ENCODE results near the gene PRRT4.
A peak's percentile ranks its signal among the peaks of the same experiment; 100 is the strongest.

Gene PRRT4

DNA sequence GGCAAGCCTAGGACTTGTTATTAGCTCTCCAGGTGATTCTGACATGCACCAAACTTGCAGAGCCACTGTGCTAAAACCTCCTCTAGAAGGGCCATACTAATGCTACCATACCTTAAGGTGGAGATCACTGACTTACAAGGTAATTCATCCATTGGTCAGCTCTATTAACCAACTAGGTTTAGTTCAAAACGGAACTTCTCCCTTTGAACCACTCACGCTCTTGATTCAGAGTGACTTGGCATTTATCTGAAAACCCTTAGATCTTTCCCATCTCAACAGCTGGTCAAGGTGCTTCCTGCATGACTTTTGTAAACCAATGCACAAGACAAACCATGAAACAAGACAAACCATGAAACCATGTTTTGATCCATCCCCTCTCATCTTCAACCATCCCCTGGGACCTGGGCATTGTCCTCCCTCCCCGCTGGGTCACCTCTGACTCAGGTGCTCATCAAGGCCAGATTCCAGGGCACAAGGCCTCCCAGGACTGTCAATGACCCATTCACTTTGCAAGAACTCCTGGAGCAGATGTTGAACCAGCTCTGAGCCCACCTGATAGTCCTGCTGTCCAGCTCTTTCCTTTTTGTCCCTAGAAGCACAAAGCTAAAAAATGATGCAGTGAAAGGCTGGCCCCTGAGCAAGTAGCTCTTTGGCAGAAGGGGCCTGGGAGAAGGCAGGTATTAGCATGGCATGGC lies 29.5 kb upstream of the PRRT4 start:
- Mint-ChIP-seq H3K9me3 (no peaks in the 10 kb centered on the region), H3K36me3 (ENCODE audit: insufficient read depth) (peaks cover 6% of the 10 kb centered on the region), H3K4me3 (no peak overlapping the region), H3K27ac (peak overlapping the region in 1 of 2 donors; percentile 36), H3K4me1 (ENCODE audit: low read depth in 2 of 2) (peaks cover 2 to 3% of the 10 kb centered on the region in 2 donors), H3K27me3 (peaks cover 0 to 8% of the 10 kb centered on the region in 2 donors)
- ATAC-seq (replicated peaks): no peak
- no peak for DNase-seq

DNA sequence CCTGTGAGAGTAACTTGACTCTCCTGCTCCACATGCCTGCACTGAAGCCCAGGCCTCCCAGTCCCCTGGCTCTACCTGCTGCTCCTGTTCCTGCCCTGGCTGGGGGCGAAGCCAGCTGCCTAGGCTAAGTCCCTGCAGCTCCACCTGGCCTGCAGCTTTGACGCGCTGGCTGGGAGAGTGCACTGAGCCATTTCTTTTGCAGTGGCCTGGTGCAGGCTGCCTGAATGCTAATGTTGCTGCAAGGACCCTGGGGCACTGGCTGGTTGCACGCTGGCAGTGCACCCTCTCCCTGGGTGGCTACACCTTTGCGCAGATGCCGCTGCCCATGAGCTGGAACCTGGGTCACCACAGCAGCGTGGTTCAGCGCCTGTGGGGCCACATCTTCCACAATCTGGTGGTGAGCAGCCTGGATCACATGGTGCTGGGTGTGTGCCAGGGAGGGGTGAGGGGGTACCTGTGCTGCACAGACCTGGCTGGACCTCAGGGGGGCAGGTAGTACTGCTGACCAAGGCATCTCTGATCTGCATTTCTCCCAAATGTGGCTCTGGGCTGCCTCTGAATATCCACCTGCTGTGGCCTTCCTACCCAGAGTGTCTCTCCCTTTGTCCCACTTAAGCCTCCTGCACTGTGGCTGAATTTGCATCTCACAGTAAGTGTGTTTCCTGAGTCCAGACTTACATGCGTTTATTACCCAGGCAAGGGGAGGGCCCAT lies 28.3 kb upstream of the PRRT4 start:
- Mint-ChIP-seq H3K27ac (no peak overlapping the region), H3K9me3 (no peaks in the 10 kb centered on the region), H3K4me1 (ENCODE audit: low read depth in 2 of 2) (peaks cover 2 to 3% of the 10 kb centered on the region in 2 donors), H3K4me3 (no peak overlapping the region), H3K36me3 (ENCODE audit: insufficient read depth) (peaks cover 6% of the 10 kb centered on the region), H3K27me3 (peaks cover 0 to 8% of the 10 kb centered on the region in 2 donors)
- no peak for ATAC-seq (replicated peaks)
- no peak for DNase-seq

DNA sequence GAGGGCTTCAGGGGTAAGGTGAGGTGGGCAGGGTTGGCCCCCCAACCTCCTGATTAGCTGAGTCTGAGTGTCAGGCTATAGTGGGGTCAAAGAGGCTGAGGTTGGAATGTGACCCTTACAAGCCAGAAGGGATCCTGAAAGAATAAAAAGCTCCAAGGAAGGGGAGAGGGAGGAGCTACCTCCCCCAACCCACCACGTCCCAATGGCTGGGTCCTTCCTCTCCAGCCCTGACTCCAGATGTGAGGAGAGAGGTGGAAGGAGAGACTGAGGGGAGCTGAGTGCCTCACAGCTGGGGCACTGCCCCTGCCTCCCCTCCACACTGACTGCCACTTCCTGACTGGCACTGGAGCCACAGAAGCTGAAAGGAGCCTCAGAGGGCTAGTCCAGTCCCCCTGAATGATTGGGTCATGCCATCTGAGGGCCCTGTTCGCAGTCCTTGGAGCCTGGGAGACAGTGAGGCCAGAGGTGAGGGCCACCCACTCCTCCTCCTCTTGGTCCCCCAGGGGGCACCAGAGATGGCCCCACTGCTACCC lies 27.7 kb upstream of the PRRT4 start:
- peaks cover 0 to 8% of the 10 kb centered on the region in 2 donors for H3K27me3 Mint-ChIP-seq
- DNase-seq (no peak), ATAC-seq (replicated peaks) (no peak)
- H3K27ac Mint-ChIP-seq: peak overlapping the region in 1 of 2 donors; percentile 71
- peaks cover 2% of the 10 kb centered on the region for H3K36me3 Mint-ChIP-seq (ENCODE audit: insufficient read depth)
- peaks cover 2 to 3% of the 10 kb centered on the region in 2 donors for H3K4me1 Mint-ChIP-seq (ENCODE audit: low read depth in 2 of 2)
- no peaks in the 10 kb centered on the region for H3K9me3 Mint-ChIP-seq
- H3K4me3 Mint-ChIP-seq: no peak overlapping the region

DNA sequence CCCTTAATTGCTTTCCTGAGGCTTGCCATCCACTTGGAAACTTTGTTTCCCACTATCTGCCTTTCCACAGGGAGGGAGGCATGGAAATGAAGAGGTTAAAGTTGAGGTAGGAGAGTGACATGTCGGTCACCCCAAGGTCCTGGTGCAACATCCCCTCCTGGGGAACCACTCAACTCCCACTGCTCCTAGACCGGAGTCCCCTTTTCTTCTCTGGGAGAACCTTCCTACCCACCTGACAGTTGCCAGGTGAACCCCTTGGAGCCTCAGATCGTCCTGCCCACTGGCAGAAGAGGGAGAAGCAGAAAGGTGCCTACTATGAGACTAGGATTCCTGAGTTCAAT lies 26.6 kb upstream of the PRRT4 start:
- Mint-ChIP-seq H3K9me3 (no peaks in the 10 kb centered on the region), H3K27ac (no peak overlapping the region), H3K27me3 (peaks cover 0 to 8% of the 10 kb centered on the region in 2 donors), H3K4me3 (no peak overlapping the region), H3K4me1 (ENCODE audit: low read depth in 2 of 2) (peaks cover 2 to 3% of the 10 kb centered on the region in 2 donors), H3K36me3 (ENCODE audit: insufficient read depth) (no peaks in the 10 kb centered on the region)
- ATAC-seq (replicated peaks) (no peak), DNase-seq (no peak)

DNA sequence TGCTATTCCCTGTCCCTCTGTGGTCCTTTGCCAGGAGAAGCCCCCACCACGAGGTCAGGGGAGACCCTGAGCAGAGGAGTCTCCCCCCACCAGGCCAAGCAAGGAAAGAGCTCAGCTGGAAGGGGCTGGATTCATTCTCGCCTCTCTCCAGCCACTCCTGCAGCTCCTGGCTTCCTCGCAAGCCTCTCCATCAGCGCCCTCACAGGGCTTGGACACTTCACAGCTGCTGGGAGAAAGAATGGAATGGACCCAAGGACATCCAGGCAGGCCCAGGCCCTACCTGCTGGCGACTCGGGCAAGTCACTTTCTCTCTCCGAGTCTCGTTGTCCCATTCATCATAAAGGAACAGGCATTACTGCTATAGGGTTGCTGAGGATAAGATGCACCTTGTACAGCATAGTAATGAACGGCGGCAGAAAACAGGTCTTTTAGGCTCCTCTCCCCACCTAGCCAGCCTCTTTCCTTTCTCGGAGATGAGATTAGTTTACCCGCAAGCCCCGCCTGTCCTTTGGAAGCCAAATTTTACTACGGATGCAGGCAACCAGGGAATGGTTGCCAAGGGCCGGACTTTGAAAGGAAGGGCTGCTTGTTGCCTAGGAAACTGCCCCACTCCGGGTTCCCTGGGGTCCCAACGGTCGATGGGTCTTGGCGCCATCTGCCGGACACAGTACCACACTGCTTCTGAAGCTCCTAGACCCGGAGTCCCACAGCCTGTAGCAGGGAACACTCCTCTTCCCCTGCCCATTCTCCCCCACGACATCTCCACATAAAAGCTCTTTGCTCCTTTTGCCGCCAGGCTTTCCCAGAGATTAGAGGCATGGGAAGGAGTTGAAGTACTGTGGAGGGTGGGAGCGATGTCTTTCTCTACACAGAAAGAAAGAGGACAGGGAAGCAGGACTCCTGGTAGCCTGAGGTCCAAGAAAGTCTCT lies 26.0 kb upstream of the PRRT4 start:
- Mint-ChIP-seq H3K27ac (no peak overlapping the region), H3K27me3 (peaks cover 0 to 8% of the 10 kb centered on the region in 2 donors), H3K4me3 (no peak overlapping the region), H3K4me1 (ENCODE audit: low read depth in 2 of 2) (peaks cover 2 to 3% of the 10 kb centered on the region in 2 donors), H3K36me3 (ENCODE audit: insufficient read depth) (no peaks in the 10 kb centered on the region), H3K9me3 (no peaks in the 10 kb centered on the region)
- peak; percentile 91 for ATAC-seq (replicated peaks)
- peak; percentile 59 to 67 (median 63) for DNase-seq

DNA sequence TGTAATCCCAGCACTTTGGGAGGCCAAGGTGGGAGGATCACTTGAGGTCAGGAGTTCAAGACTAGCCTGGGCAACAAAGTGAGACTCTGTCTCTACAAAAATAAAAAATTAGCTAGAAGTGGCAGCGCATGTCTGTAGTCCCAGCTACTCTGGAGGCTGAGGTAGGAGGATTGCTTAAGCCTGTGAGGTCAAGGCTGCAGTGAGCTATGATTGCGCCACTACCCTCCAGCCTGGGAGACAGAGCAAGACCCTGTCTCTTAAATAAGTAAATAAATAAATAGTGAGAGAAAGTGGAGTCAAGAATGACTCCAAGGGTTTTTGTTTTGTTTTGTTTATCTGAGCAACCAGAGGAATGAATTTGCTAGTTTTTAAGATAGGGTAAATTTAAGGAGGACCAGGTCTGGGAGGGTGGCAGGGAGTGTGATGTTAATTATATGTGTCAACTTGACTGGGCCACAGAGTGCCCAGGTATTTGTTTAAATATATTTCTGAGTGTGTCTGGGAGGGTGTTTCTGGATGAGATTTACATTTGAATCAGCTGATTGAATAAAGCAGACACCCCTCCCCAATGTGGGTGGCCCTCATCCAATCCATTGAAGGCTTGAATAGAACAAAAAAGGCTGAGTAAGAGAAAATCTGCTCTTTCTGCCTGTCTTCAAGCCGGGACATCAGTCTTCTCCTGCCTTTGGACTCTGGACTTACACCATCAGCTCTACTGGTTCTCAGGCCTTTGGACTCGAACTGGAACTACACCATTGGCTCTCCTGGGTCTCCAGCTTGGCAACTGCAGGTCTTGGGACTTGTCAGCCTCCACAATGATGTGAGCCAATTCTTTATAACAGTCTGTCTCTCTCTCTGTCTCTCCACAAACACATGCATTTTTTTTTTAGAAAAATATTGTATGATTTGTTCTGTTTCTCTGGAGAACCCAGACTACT lies 24.8 kb upstream of the PRRT4 start:
- Mint-ChIP-seq H3K27ac (no peak overlapping the region), H3K27me3 (peaks cover 0 to 8% of the 10 kb centered on the region in 2 donors), H3K4me1 (ENCODE audit: low read depth in 2 of 2) (peaks cover 2 to 3% of the 10 kb centered on the region in 2 donors), H3K36me3 (ENCODE audit: insufficient read depth) (no peaks in the 10 kb centered on the region), H3K4me3 (no peak overlapping the region), H3K9me3 (no peaks in the 10 kb centered on the region)
- no peak for DNase-seq
- no peak for ATAC-seq (replicated peaks)

DNA sequence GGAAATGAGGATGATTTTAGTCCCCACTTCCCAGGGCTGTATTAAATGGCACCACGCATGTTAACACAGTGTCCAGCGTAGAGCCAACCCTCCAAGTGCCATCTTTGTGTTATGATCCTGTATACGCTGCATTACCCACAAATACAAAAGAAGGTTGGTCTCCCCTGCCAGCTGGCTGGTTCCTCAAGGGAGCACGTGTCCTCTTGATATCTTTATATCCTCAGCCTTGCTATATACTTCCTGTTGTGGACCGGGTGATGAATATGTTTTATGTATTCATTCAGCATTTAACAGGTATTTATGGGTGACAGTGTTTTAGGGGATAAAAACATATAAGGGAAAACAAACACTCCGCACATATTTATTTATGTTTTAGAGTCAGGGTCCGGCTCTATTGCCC lies 23.2 kb upstream of the PRRT4 start:
- ATAC-seq (replicated peaks): no peak
- Mint-ChIP-seq H3K27me3 (peaks cover 0 to 13% of the 10 kb centered on the region in 2 donors), H3K9me3 (no peaks in the 10 kb centered on the region), H3K4me3 (no peak overlapping the region), H3K4me1 (ENCODE audit: low read depth in 2 of 2) (peaks cover 2 to 3% of the 10 kb centered on the region in 2 donors), H3K36me3 (ENCODE audit: insufficient read depth) (no peaks in the 10 kb centered on the region), H3K27ac (peak overlapping the region in 1 of 2 donors; percentile 38)
- no peak for DNase-seq

DNA sequence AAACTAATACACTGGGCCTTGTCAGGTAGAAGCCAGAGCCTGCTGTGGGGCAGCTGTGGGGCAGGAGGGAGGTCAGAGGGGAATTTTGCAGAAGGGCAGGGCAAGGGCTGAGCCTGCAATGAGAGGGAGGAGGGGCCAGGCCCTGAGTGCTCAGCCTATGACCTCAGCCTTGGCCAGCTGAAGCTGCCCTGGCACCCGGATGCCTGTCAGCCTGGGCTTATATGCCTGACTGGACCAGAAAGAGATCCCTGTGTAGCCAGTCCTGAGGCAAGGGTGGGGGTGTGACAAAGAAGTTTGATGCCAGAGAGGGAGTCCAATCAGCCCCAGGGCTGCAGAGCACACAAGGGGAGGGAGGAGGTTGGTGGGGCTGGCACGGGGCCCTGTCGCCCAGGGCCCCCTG lies 22.3 kb upstream of the PRRT4 start:
- no peaks in the 10 kb centered on the region for H3K36me3 Mint-ChIP-seq (ENCODE audit: insufficient read depth)
- H3K27me3 Mint-ChIP-seq: peaks cover 0 to 18% of the 10 kb centered on the region in 2 donors
- ATAC-seq (replicated peaks) (no peak), DNase-seq (no peak)
- no peaks in the 10 kb centered on the region for H3K9me3 Mint-ChIP-seq
- no peak overlapping the region for H3K4me3 Mint-ChIP-seq
- peaks cover 2 to 3% of the 10 kb centered on the region in 2 donors for H3K4me1 Mint-ChIP-seq (ENCODE audit: low read depth in 2 of 2)
- no peak overlapping the region for H3K27ac Mint-ChIP-seq

DNA sequence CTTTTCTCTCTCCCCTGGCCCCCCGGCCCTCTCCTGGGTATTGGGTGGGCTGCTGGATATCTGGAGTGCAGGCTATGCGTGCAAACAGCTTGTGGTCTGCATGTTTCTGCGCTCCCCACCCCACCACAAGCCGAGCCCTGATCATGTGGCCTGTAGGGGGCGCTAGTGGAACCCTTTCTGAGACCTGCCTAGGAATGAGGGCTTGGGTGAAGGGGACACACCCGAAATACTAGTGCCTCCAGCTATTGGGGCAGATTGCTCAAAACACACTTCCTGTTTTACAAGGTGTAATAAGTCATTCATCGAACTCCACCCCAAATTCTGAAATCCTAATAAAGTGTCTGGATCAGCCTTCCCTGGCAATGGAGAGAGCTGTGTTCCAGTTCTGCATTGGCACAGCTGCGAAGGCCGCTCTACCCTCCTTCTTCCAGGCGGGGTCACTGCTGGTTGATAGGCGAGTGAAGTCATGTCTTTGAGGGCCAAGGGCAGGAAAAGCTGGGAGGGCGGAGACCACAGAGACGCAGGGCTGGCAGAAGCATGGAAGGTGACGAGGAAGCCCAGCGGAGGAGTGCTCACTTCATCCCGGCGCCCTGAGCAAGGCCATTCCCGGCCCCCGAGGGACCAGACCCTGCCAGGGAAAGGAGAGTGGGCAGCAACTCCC lies 19.8 kb upstream of the PRRT4 start:
- ATAC-seq (replicated peaks): no peak
- no peaks in the 10 kb centered on the region for H3K4me1 Mint-ChIP-seq (ENCODE audit: low read depth in 2 of 2)
- DNase-seq: peak in 1 of 3 experiments; percentile 16
- no peaks in the 10 kb centered on the region for H3K36me3 Mint-ChIP-seq (ENCODE audit: insufficient read depth)
- H3K9me3 Mint-ChIP-seq: no peaks in the 10 kb centered on the region
- no peak overlapping the region for H3K4me3 Mint-ChIP-seq
- H3K27me3 Mint-ChIP-seq: peaks cover 0 to 23% of the 10 kb centered on the region in 2 donors
- no peak overlapping the region for H3K27ac Mint-ChIP-seq

DNA sequence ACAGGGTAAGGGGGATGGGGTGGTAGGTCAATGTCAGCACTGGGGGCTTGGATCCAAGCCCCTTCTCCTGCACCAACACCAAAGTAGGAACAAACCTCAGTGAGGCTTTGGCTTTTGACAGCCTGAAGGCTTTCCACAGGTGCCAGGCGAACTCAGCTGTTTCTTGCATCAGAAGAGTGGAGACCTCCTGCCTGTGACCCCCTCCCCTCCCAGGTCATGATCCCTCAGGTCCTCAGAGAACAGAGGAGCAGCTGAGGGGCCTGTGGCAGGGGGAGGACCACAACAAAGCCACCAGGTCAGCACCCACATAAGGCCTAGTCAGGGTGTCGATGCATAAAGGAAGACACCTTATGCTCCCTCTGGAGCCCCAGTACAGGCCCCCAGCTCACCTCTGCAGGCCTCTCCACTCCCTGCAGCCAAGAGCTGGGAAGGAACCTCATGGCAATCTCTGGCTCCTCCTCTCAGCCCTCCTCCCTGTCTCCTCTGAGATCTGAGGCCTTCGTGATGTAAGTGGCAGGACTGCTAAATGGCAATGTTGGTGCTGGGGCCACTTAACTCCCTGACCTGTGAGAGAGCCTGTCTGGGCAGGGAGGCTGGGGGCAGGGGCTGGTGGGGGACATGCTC lies 19.1 kb upstream of the PRRT4 start:
- no peak for ATAC-seq (replicated peaks)
- H3K4me3 Mint-ChIP-seq: no peak overlapping the region

DNA sequence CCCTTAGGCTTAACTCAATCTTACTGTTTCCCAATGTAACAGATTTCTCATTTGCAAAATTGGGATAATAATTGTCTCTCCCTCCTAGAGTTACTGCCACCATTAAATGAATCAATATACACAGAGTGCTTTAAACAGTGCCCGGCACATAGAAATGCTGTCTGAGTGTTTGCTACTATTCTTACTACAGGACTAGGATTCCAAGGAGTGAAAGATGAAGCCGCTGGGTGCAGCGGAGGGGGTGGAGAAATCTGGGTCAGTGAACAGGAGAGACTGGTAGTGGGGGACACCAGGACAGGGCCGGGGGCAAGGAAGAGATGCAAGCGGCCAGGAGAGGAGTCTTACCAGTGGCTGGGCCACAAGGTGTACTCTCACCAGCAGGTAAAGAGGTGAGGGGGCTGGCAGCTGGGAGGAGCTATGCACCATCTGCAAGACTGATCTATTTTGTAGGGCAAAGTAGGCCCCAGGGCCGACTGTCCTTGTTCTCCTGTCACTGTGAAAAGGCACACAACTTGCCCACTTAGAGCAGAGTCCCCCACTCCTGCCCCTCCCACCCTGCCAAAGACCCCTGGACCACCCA lies 18.5 kb upstream of the PRRT4 start:
- Mint-ChIP-seq H3K27ac (no peak overlapping the region), H3K36me3 (ENCODE audit: insufficient read depth) (no peaks in the 10 kb centered on the region), H3K4me1 (ENCODE audit: low read depth in 2 of 2) (no peaks in the 10 kb centered on the region), H3K9me3 (no peaks in the 10 kb centered on the region), H3K4me3 (no peak overlapping the region), H3K27me3 (peaks cover 0 to 27% of the 10 kb centered on the region in 2 donors)
- no peak for DNase-seq
- ATAC-seq (replicated peaks): no peak

More for the DNA sequence above, 19.1 kb upstream of the PRRT4 start:
- H3K27ac Mint-ChIP-seq: no peak overlapping the region
- H3K9me3 Mint-ChIP-seq: no peaks in the 10 kb centered on the region
- no peak for DNase-seq
- no peaks in the 10 kb centered on the region for H3K36me3 Mint-ChIP-seq (ENCODE audit: insufficient read depth)
- peaks cover 0 to 27% of the 10 kb centered on the region in 2 donors for H3K27me3 Mint-ChIP-seq
- no peaks in the 10 kb centered on the region for H3K4me1 Mint-ChIP-seq (ENCODE audit: low read depth in 2 of 2)

Measured in effector memory CD8-positive, alpha-beta T cell (primary cell).